HCT116 (cell line): ENCODE data around the gene SSUH2. TPM values are rescaled to one million over a fixed set of nuclear protein-coding genes. Genes with fewer than 3 reads are reported as not detected.

Experiments
- ATAC-seq: fragments of 200-7000 bp; cut with Tn5 transposase; 2 replicates; pipeline ENCODE4 v1.9.1; 2020; ENCODE audit warnings: mild to moderate bottlenecking, moderate library complexity
- BruUV-seq: library from RNA; stranded (reverse); fragments of 400-500 nt; replicated peaks from 2 replicates; lab custom pipeline; 2021; lab: Mats Ljungman, UMichigan
- CTCF ChIA-PET: fragments of 300-600 bp; sonication (Branson Sonifier 250); formaldehyde crosslinking; loops from one replicate; lab custom pipeline; 2021; ENCODE audit warnings: antibody characterized with exemption; lab: Charles Lee
- POLR2A ChIA-PET: fragments of 300-600, 350-600 bp; sonication (Branson Sonifier 250); formaldehyde crosslinking; loops from one replicate; lab custom pipeline; 2021; ENCODE audit warnings: antibody characterized with exemption; lab: Charles Lee
- RAD21 ChIA-PET, 2 experiments: fragments of 300-600 bp; sonication (Branson Sonifier 250); formaldehyde crosslinking; loops; one replicate each; lab custom pipeline; 2023; ENCODE audit warnings: low total read pairs in 2 of 2; ENCODE audit not compliant: uncharacterized antibody in 2 of 2, unreplicated experiment in 2 of 2, low non-redundant PET in 1 of 2; lab: Charles Lee
- DNase-seq: peaks from one replicate; pipeline ENCODE4 v3.0.0-alpha.2; 2010; ENCODE audit warnings: low read depth, low spot score
- H2AFZ ChIP-seq: fragments of 200-600 bp; shearing (Covaris generic), sonication (generic); 2 replicates; pipeline ENCODE4 v1.6.1; 2017; ENCODE audit warnings: low read depth, mixed run types, mixed read lengths, antibody characterized with exemption, low read length; ENCODE audit not compliant: poor library complexity, severe bottlenecking
- H3K27ac ChIP-seq: 2 replicates; pipeline ENCODE4 v1.5.1; 2012; ENCODE audit warnings: low read depth, low read length
- H3K27me3 ChIP-seq: fragments of 200-600 bp; sonication (generic); 2 replicates; pipeline ENCODE4 v1.6.1; 2016; ENCODE audit warnings: mixed run types, low read length, mixed read lengths; ENCODE audit not compliant: insufficient read depth
- H3K36me3 ChIP-seq, 2 experiments: fragments of 200-500 bp in 1 of 2; fragments of 200-600 bp in 1 of 2; sonication (Bioruptor generic) in 1 of 2; sonication (generic) in 1 of 2; 2 replicates each; pipeline versions ENCODE4 v1.5.1 to v1.6.1; 2014 to 2016; ENCODE audit warnings: low read length in 2 of 2, inconsistent platforms in 1 of 2, mixed read lengths in 1 of 2, mixed run types in 1 of 2; ENCODE audit not compliant: insufficient read depth in 2 of 2, control insufficient read depth in 1 of 2
- H3K4me1 ChIP-seq, 2 experiments: fragments of 200-600 bp in 1 of 2; sonication (generic) in 1 of 2; 2 replicates each; pipeline versions ENCODE4 v1.5.1 to v1.6.1; 2012 to 2017; ENCODE audit warnings: low read length in 2 of 2, inconsistent platforms in 1 of 2, mild to moderate bottlenecking in 1 of 2, mixed read lengths in 1 of 2, mixed run types in 1 of 2, moderate library complexity in 1 of 2; ENCODE audit not compliant: insufficient read depth in 2 of 2, control insufficient read depth in 1 of 2
- H3K4me2 ChIP-seq: fragments of 200-600 bp; sonication (generic); 2 replicates; pipeline ENCODE4 v1.6.1; 2017; ENCODE audit warnings: mixed run types, low read length, mixed read lengths
- H3K4me3 ChIP-seq, 2 experiments: fragments of 200-600 bp in 1 of 2; sonication (generic) in 1 of 2; replicated peaks in 1 of 2; 2 replicates each; pipeline ENCODE4 v1.5.1; 2011 to 2016; ENCODE audit warnings: low read length in 2 of 2, control low read depth in 1 of 2, low read depth in 1 of 2, mild to moderate bottlenecking in 1 of 2, mixed read lengths in 1 of 2, mixed run types in 1 of 2
- H3K79me2 ChIP-seq: fragments of 200-600 bp; sonication (generic); 2 replicates; pipeline ENCODE4 v1.6.1; 2017; ENCODE audit warnings: mild to moderate bottlenecking, mixed run types, low read length, moderate library complexity, mixed read lengths; ENCODE audit not compliant: insufficient read depth
- H3K9ac ChIP-seq: fragments of 200-600 bp; sonication (generic); 2 replicates; pipeline ENCODE4 v1.6.1; 2016; ENCODE audit warnings: low read length, mixed read lengths
- H3K9me2 ChIP-seq: fragments of 200-600 bp; sonication (generic), shearing (Covaris generic); 2 replicates; pipeline ENCODE4 v1.6.1; 2017; ENCODE audit warnings: mixed run types, mild to moderate bottlenecking, moderate library complexity; ENCODE audit not compliant: insufficient read depth
- H3K9me3 ChIP-seq, 2 experiments: fragments of 200-500 bp in 1 of 2; fragments of 200-600 bp in 1 of 2; sonication (Bioruptor generic) in 1 of 2; sonication (generic) in 1 of 2; 2 replicates each; pipeline ENCODE4 v1.6.1; 2014 to 2017; ENCODE audit warnings: low read length in 2 of 2, mixed read lengths in 2 of 2, inconsistent platforms in 1 of 2, low read depth in 1 of 2, mild to moderate bottlenecking in 1 of 2, mixed run types in 1 of 2, moderate library complexity in 1 of 2; ENCODE audit not compliant: control insufficient read depth in 1 of 2, insufficient read depth in 1 of 2
- H4K20me1 ChIP-seq: fragments of 200-600 bp; sonication (generic), shearing (Covaris generic); 2 replicates; pipeline ENCODE4 v1.6.1; 2017; ENCODE audit warnings: mixed run types, mild to moderate bottlenecking, moderate library complexity; ENCODE audit not compliant: insufficient read depth
- EGR1 ChIP-seq: IDR thresholded peaks from 2 replicates; pipeline ENCODE4 v1.6.1; 2012; ENCODE audit warnings: low read depth
- ELF1 ChIP-seq: IDR thresholded peaks from 2 replicates; pipeline ENCODE4 v1.6.1; 2012; ENCODE audit warnings: low read depth, borderline replicate concordance
- SP1 ChIP-seq: IDR thresholded peaks from 2 replicates; pipeline ENCODE4 v1.6.1; 2012; ENCODE audit warnings: low read depth
- ZNF274 ChIP-seq: fragments of 200-500 bp; sonication (Bioruptor generic); IDR thresholded peaks from 2 replicates; pipeline ENCODE4 v1.6.1; 2014; ENCODE audit warnings: mild to moderate bottlenecking, low read depth, low read length, inconsistent platforms
- intact Hi-C: fragments of 100-400 bp; cut with micrococcal nuclease; formaldehyde crosslinking; loops from 2 replicates; pipeline ENCODE4 v1.10.0; 2022
- total RNA-seq: library from RNA; stranded (reverse); gene quantifications from one replicate; pipeline ENCODE4 v1.2.1, GENCODE V29; 2021; ENCODE audit not compliant: unreplicated experiment
- TF ChIP-seq, protein P1 (sequence below): IDR thresholded peaks from 2 replicates; pipeline ENCODE4 v1.6.1; 2012
- TF ChIP-seq, protein P2 (sequence below), 3 experiments: fragments of 200-600 bp in 1 of 3; sonication (generic) in 1 of 3; IDR thresholded peaks in 2 of 3; conservative IDR thresholded peaks in 1 of 3; 2 replicates each; pipeline ENCODE4 v1.5.1; 2012 to 2017; ENCODE audit warnings: low read depth in 2 of 3, low read length in 2 of 3, antibody characterized with exemption in 1 of 3, borderline replicate concordance in 1 of 3, control low read depth in 1 of 3, mild to moderate bottlenecking in 1 of 3, mixed read lengths in 1 of 3, mixed run types in 1 of 3, moderate library complexity in 1 of 3; ENCODE audit not compliant: insufficient read depth in 1 of 3
- TF ChIP-seq, protein P3 (sequence below): IDR thresholded peaks from 2 replicates; pipeline ENCODE4 v1.6.1; 2012; ENCODE audit warnings: low read depth

The SSUH2 gene
- total RNA-seq, 1 experiment from 2014 or later, result 0.76 TPM

DNA sequence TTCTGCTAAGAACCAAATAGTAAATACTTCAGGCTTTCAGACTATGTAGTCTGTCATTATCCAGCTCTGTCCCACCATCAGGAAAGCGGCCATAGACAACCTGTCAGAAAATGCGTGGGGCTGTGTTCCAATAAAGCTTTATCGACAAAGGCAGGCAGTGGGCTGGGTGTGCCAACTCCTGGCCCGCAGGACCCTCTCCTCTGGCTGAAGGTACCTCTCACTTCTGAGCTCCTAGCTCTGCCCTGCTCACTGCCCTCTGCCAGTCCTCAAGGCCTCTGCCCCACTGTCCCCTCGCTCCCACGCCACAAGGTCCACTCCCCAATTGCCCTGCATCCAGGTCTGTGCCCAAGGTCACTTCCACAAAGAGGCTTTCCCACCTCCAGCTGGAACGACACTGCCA lies 20.0 kb downstream of the SSUH2 start:
- H3K4me3 ChIP-seq, result no peak overlapping the region
- no peak for ATAC-seq
- no peak overlapping the region for H3K4me2 ChIP-seq
- no peak for TF ChIP-seq ZNF274
- TF ChIP-seq, protein P1, sequence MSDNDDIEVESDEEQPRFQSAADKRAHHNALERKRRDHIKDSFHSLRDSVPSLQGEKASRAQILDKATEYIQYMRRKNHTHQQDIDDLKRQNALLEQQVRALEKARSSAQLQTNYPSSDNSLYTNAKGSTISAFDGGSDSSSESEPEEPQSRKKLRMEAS, result no peak
- TF ChIP-seq, protein P2, sequence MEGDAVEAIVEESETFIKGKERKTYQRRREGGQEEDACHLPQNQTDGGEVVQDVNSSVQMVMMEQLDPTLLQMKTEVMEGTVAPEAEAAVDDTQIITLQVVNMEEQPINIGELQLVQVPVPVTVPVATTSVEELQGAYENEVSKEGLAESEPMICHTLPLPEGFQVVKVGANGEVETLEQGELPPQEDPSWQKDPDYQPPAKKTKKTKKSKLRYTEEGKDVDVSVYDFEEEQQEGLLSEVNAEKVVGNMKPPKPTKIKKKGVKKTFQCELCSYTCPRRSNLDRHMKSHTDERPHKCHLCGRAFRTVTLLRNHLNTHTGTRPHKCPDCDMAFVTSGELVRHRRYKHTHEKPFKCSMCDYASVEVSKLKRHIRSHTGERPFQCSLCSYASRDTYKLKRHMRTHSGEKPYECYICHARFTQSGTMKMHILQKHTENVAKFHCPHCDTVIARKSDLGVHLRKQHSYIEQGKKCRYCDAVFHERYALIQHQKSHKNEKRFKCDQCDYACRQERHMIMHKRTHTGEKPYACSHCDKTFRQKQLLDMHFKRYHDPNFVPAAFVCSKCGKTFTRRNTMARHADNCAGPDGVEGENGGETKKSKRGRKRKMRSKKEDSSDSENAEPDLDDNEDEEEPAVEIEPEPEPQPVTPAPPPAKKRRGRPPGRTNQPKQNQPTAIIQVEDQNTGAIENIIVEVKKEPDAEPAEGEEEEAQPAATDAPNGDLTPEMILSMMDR (IDR thresholded peaks at IDR 0.05 in 2 of 3, conservative IDR thresholded peaks at IDR 0.05 in 1 of 3; ENCODE audit: borderline replicate concordance in 1 of 3, insufficient read depth in 1 of 3, low read depth in 2 of 3, low read length in 2 of 3), result no peak
- TF ChIP-seq EGR1, result no peak
- no peak for TF ChIP-seq ELF1
- TF ChIP-seq, protein P3, sequence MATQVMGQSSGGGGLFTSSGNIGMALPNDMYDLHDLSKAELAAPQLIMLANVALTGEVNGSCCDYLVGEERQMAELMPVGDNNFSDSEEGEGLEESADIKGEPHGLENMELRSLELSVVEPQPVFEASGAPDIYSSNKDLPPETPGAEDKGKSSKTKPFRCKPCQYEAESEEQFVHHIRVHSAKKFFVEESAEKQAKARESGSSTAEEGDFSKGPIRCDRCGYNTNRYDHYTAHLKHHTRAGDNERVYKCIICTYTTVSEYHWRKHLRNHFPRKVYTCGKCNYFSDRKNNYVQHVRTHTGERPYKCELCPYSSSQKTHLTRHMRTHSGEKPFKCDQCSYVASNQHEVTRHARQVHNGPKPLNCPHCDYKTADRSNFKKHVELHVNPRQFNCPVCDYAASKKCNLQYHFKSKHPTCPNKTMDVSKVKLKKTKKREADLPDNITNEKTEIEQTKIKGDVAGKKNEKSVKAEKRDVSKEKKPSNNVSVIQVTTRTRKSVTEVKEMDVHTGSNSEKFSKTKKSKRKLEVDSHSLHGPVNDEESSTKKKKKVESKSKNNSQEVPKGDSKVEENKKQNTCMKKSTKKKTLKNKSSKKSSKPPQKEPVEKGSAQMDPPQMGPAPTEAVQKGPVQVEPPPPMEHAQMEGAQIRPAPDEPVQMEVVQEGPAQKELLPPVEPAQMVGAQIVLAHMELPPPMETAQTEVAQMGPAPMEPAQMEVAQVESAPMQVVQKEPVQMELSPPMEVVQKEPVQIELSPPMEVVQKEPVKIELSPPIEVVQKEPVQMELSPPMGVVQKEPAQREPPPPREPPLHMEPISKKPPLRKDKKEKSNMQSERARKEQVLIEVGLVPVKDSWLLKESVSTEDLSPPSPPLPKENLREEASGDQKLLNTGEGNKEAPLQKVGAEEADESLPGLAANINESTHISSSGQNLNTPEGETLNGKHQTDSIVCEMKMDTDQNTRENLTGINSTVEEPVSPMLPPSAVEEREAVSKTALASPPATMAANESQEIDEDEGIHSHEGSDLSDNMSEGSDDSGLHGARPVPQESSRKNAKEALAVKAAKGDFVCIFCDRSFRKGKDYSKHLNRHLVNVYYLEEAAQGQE, result no peak
- no peak for TF ChIP-seq SP1
- TF ChIP-seq, all 23 proteins: peak for 0
- no peak overlapping the region for H3K27ac ChIP-seq
- peaks cover 21 to 44% of the 10 kb centered on the region in 2 experiments for H3K4me1 ChIP-seq
- no peaks in the 10 kb centered on the region for H3K79me2 ChIP-seq
- ChIA-PET CTCF (interaction anchor here (1.2 to 1.3 kb wide), 2 partner anchors 180 to 182 kb away, joined by 3 to 6 read pairs; no protein-coding TSS in a partner anchor), RAD21 (no interaction called here), POLR2A (interaction anchor here (1.4 kb wide), 1 partner anchor 180 kb away, joined by 4 read pairs; no protein-coding TSS in a partner anchor)
- no peak overlapping the region for H3K9ac ChIP-seq
- BruUV-seq, result no TSS peak
- DNase-seq, result no peak
- no peaks in the 10 kb centered on the region for H3K36me3 ChIP-seq
- H3K9me3 ChIP-seq, result no peaks in the 10 kb centered on the region; a peak in 1 of 4 replicates
- no peak overlapping the region for H2AFZ ChIP-seq
- no peaks in the 10 kb centered on the region for H3K9me2 ChIP-seq
- no peaks in the 10 kb centered on the region for H4K20me1 ChIP-seq
- H3K27me3 ChIP-seq, result no peaks in the 10 kb centered on the region
- intact Hi-C loops, result loop anchor here (5.0 kb wide), 1 partner anchor 122 kb away; the partner anchor contains the start of gene LMCD1
